WTC11 (cell line): ENCODE results near the gene PCID2. TPM values are rescaled to one million over a fixed set of nuclear protein-coding genes. Genes with fewer than 3 reads are reported as not detected.

Experiments used
- ATAC-seq: fragments of 200-7000 bp; cut with Tn5 transposase; 2 replicates; pipeline ENCODE4 v1.10.0; 2021; ENCODE audit warnings: mild to moderate bottlenecking, moderate library complexity
- CTCF ChIA-PET: fragments of 300-600 bp; sonication (Branson Sonifier 250); formaldehyde crosslinking; loops from one replicate; lab custom pipeline; 2021; ENCODE audit warnings: antibody characterized with exemption; lab: Charles Lee
- POLR2A ChIA-PET: fragments of 350-600 bp; sonication (Branson Sonifier 250); formaldehyde crosslinking; loops from one replicate; lab custom pipeline; 2021; ENCODE audit warnings: antibody characterized with exemption; lab: Charles Lee
- DNase-seq: peaks from one replicate; pipeline ENCODE4 v3.0.0; 2021; ENCODE audit warnings: low spot score
- H3K27ac Mint-ChIP-seq: 2 replicates; pipeline ENCODE4 v1.8.0; 2021; ENCODE audit warnings: mixed read lengths
- H3K27me3 Mint-ChIP-seq: 2 replicates; pipeline ENCODE4 v1.8.0; 2021; ENCODE audit warnings: low read depth, mild to moderate bottlenecking, moderate library complexity, mixed read lengths
- H3K36me3 Mint-ChIP-seq: 2 replicates; pipeline ENCODE4 v1.8.0; 2021; ENCODE audit warnings: mixed read lengths
- H3K4me1 Mint-ChIP-seq: 2 replicates; pipeline ENCODE4 v1.8.0; 2022; ENCODE audit warnings: mixed read lengths
- H3K4me3 Mint-ChIP-seq: 2 replicates; pipeline ENCODE4 v1.8.0; 2021; ENCODE audit warnings: mild to moderate bottlenecking, moderate library complexity, mixed read lengths
- H3K9me3 Mint-ChIP-seq: 2 replicates; pipeline ENCODE4 v1.8.0; 2021; ENCODE audit warnings: mixed read lengths
- ATF1 ChIP-seq: sonication (generic); formaldehyde crosslinking; IDR thresholded peaks from 2 replicates; pipeline ENCODE4 v1.8.1; 2023; ENCODE audit warnings: mild to moderate bottlenecking, moderate library complexity, missing genetic modification reagents
- CBFB ChIP-seq: sonication (generic); formaldehyde crosslinking; IDR thresholded peaks from 2 replicates; pipeline ENCODE4 v1.8.1; 2022; ENCODE audit warnings: mild to moderate bottlenecking, low read depth, missing genetic modification reagents
- CTCF ChIP-seq: fragments of 200-600 bp; IDR thresholded peaks from 2 replicates; pipeline ENCODE4 v1.8.0; 2022; ENCODE audit warnings: antibody characterized with exemption
- FOXJ3 ChIP-seq: sonication (generic); formaldehyde crosslinking; IDR thresholded peaks from 2 replicates; pipeline ENCODE4 v1.9.0; 2021; ENCODE audit warnings: missing genetic modification reagents, mild to moderate bottlenecking, borderline replicate concordance
- GABPB1 ChIP-seq: sonication (generic); formaldehyde crosslinking; IDR thresholded peaks from 2 replicates; pipeline ENCODE4 v1.8.1; 2023; ENCODE audit warnings: mild to moderate bottlenecking, missing genetic modification reagents
- IRF2 ChIP-seq: sonication (generic); formaldehyde crosslinking; IDR thresholded peaks from 2 replicates; pipeline ENCODE4 v1.8.0; 2022; ENCODE audit warnings: low read depth, missing genetic modification reagents, borderline replicate concordance
- NR2C2 ChIP-seq: sonication (generic); formaldehyde crosslinking; IDR thresholded peaks from 2 replicates; pipeline ENCODE4 v1.8.0; 2022; ENCODE audit warnings: mild to moderate bottlenecking, missing genetic modification reagents
- PREB ChIP-seq: sonication (generic); formaldehyde crosslinking; IDR thresholded peaks from 2 replicates; pipeline ENCODE4 v1.8.1; 2022; ENCODE audit warnings: mild to moderate bottlenecking, missing genetic modification reagents, moderate library complexity, borderline replicate concordance
- RELA ChIP-seq: sonication (generic); formaldehyde crosslinking; IDR thresholded peaks from 2 replicates; pipeline ENCODE4 v1.8.1; 2022; ENCODE audit warnings: missing genetic modification reagents, mild to moderate bottlenecking, borderline replicate concordance
- ZBTB21 ChIP-seq: sonication (generic); formaldehyde crosslinking; IDR thresholded peaks from 2 replicates; pipeline ENCODE4 v1.8.1; 2023; ENCODE audit warnings: mild to moderate bottlenecking, missing genetic modification reagents, borderline replicate concordance
- ZNF281 ChIP-seq: sonication (generic); formaldehyde crosslinking; IDR thresholded peaks from 2 replicates; pipeline ENCODE4 v1.8.0; 2023; ENCODE audit warnings: mild to moderate bottlenecking, missing genetic modification reagents
- ZNF317 ChIP-seq: sonication (generic); formaldehyde crosslinking; IDR thresholded peaks from 2 replicates; pipeline ENCODE4 v1.8.1; 2023; ENCODE audit warnings: low read depth, mild to moderate bottlenecking, moderate library complexity, missing genetic modification reagents, borderline replicate concordance
- ZNF396 ChIP-seq: fragments of 250-450 bp; sonication (Bioruptor Pico); IDR thresholded peaks from 2 replicates; pipeline ENCODE4 v1.8.0; 2021; ENCODE audit warnings: mild to moderate bottlenecking, moderate library complexity, borderline replicate concordance
- ZSCAN18 ChIP-seq: fragments of 250-450 bp; sonication (Bioruptor Pico); IDR thresholded peaks from 2 replicates; pipeline ENCODE4 v2.1.2; 2022; ENCODE audit warnings: mild to moderate bottlenecking, moderate library complexity
- total RNA-seq: library from RNA; stranded (reverse); gene quantifications from 3 replicates; pipeline ENCODE4 v1.2.3, GENCODE V29; 2021
- TF ChIP-seq, protein P1 (sequence below): sonication (generic); formaldehyde crosslinking; IDR thresholded peaks from 2 replicates; pipeline ENCODE4 v1.8.0; 2022; ENCODE audit warnings: mild to moderate bottlenecking, missing genetic modification reagents
- TF ChIP-seq, protein P2 (sequence below): fragments of 250-450 bp; sonication (Bioruptor Pico); IDR thresholded peaks from 2 replicates; pipeline ENCODE4 v1.9.0; 2021; ENCODE audit warnings: moderate library complexity, mild to moderate bottlenecking, inconsistent platforms, borderline replicate concordance
- TF ChIP-seq, protein P3 (sequence below): fragments of 250-450 bp; sonication (Bioruptor Pico); IDR thresholded peaks from 2 replicates; pipeline ENCODE4 v1.9.0; 2021; ENCODE audit warnings: mild to moderate bottlenecking, borderline replicate concordance

The PCID2 gene
- total RNA-seq, 1 experiment from 2014 or later = 69.4 TPM

DNA sequence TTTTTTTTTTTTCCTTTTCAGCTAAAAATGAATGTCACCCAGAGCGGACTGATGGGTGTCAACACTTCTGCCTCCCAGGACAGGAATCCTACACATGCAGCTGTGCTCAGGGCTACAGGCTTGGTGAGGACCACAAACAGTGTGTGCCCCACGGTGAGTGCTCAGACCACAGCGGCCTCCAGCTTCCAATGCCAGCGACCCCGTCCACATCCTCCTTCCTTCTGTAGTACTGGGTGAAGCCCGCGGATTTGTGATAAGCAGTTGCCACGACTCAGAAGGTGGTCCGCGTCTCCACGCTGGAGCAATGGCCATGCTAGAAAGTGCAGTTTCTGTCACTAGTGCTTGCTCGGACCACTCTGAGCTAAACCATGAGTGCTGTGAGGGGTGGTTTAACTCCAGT is 44.0 kb downstream of the PCID2 start (continued):
- no peak for TF ChIP-seq ZNF281 (CRISPR knock-in tag)
- TF ChIP-seq GABPB1 (CRISPR knock-in tag) = no peak
- TF ChIP-seq ZSCAN18 = no peak
- TF ChIP-seq, protein P1, sequence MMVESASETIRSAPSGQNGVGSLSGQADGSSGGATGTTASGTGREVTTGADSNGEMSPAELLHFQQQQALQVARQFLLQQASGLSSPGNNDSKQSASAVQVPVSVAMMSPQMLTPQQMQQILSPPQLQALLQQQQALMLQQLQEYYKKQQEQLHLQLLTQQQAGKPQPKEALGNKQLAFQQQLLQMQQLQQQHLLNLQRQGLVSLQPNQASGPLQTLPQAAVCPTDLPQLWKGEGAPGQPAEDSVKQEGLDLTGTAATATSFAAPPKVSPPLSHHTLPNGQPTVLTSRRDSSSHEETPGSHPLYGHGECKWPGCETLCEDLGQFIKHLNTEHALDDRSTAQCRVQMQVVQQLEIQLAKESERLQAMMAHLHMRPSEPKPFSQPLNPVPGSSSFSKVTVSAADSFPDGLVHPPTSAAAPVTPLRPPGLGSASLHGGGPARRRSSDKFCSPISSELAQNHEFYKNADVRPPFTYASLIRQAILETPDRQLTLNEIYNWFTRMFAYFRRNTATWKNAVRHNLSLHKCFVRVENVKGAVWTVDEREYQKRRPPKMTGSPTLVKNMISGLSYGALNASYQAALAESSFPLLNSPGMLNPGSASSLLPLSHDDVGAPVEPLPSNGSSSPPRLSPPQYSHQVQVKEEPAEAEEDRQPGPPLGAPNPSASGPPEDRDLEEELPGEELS (CRISPR knock-in tag) = no peak
- no peak for TF ChIP-seq NR2C2 (CRISPR knock-in tag)
- no peak for TF ChIP-seq IRF2 (CRISPR knock-in tag)
- TF ChIP-seq PREB (CRISPR knock-in tag) = no peak
- TF ChIP-seq ZBTB21 (CRISPR knock-in tag) = no peak
- TF ChIP-seq, protein P2, sequence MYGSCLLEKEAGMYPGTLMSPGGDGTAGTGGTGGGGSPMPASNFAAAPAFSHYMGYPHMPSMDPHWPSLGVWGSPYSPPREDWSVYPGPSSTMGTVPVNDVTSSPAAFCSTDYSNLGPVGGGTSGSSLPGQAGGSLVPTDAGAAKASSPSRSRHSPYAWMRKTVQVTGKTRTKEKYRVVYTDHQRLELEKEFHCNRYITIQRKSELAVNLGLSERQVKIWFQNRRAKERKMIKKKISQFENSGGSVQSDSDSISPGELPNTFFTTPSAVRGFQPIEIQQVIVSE = no peak
- TF ChIP-seq, all 79 proteins: peak for 0

DNA sequence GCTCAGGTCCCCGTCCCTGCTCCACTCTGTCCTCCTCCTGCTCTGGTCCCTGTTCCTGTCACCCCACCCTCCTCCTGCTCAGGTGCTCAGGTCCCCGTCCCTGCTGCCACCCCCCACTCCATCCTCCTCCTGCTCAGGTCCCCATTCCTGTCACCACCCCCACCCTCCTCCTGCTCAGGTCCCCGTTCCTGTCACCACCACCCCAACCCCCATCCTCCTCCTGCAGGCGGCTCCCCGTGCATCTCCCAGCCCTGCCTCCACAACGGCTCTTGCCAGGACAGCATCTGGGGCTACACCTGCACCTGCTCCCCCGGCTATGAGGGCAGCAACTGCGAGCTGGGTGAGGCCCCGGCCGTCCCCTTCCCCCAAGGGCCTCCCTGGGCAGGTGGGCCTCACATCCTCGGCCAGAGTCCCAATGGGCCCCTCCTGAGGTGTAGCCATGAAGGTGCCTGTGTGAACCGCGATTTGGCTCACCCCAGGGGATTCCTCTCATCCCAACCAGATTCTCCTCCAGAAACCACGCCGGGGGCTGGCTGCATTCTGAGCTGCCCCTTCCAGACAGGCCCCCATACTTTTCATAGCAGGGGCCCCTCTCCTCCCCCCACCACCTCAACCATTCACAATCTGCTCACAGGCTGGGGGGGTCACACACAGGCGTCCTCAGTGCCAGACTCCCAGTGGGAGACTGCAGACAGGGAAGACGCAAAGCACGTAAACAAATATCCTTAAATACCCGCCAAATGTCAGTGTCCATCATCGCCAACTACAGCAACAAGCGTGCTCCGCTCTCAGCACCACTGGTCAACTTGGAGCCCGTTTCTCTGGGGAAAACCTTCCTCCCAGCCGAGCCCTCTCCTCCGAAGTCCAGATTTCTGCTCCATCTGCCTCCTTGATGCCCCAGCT is 45.4 kb downstream of the PCID2 start:
- CTCF ChIA-PET = no interaction called here
- Mint-ChIP-seq H3K9me3 (no peaks in the 10 kb centered on the region), H3K4me3 (no peak overlapping the region), H3K36me3 (no peaks in the 10 kb centered on the region; the same call in 1 of the 2 replicates), H3K4me1 (peaks cover 20% of the 10 kb centered on the region), H3K27me3 (no peaks in the 10 kb centered on the region; the same call in 1 of the 2 replicates), H3K27ac (no peak overlapping the region)
- ATAC-seq (no peak; the same call in none of the 2 replicates), DNase-seq (no peak)
- POLR2A ChIA-PET = no interaction called here
- no peak for TF ChIP-seq NR2C2 (CRISPR knock-in tag)
- TF ChIP-seq CTCF = no peak
- TF ChIP-seq, protein P3, sequence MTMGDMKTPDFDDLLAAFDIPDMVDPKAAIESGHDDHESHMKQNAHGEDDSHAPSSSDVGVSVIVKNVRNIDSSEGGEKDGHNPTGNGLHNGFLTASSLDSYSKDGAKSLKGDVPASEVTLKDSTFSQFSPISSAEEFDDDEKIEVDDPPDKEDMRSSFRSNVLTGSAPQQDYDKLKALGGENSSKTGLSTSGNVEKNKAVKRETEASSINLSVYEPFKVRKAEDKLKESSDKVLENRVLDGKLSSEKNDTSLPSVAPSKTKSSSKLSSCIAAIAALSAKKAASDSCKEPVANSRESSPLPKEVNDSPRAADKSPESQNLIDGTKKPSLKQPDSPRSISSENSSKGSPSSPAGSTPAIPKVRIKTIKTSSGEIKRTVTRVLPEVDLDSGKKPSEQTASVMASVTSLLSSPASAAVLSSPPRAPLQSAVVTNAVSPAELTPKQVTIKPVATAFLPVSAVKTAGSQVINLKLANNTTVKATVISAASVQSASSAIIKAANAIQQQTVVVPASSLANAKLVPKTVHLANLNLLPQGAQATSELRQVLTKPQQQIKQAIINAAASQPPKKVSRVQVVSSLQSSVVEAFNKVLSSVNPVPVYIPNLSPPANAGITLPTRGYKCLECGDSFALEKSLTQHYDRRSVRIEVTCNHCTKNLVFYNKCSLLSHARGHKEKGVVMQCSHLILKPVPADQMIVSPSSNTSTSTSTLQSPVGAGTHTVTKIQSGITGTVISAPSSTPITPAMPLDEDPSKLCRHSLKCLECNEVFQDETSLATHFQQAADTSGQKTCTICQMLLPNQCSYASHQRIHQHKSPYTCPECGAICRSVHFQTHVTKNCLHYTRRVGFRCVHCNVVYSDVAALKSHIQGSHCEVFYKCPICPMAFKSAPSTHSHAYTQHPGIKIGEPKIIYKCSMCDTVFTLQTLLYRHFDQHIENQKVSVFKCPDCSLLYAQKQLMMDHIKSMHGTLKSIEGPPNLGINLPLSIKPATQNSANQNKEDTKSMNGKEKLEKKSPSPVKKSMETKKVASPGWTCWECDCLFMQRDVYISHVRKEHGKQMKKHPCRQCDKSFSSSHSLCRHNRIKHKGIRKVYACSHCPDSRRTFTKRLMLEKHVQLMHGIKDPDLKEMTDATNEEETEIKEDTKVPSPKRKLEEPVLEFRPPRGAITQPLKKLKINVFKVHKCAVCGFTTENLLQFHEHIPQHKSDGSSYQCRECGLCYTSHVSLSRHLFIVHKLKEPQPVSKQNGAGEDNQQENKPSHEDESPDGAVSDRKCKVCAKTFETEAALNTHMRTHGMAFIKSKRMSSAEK (CRISPR knock-in tag) = no peak
- no peak for TF ChIP-seq ATF1
- no peak for TF ChIP-seq ZNF396 (CRISPR knock-in tag)
- TF ChIP-seq ZNF317 = no peak
- no peak for TF ChIP-seq RELA
- TF ChIP-seq FOXJ3 (CRISPR knock-in tag) = no peak
- TF ChIP-seq CBFB (CRISPR knock-in tag) = no peak
